Fibroblast of skin of back (primary cell): Measurements from ENCODE around the gene SPSB4.

ENCODE experiments used
- DNase-seq: peaks from one replicate; pipeline ENCODE4 v3.0.0-alpha.2; 2013

The SPSB4 gene

GRCh38 chr3:141076036-141076773 is 25.1 kb downstream of the SPSB4 start:
- peak; percentile 6 for DNase-seq

GRCh38 chr3:141076797-141077571 is 25.8 kb downstream of the SPSB4 start:
- peak; percentile 76 for DNase-seq

- no peak for DNase-seq
Measured at GRCh38 chr3:141077631-141078030, 26.5 kb downstream of the SPSB4 start.

- no peak for DNase-seq
Measured at GRCh38 chr3:141078200-141078599, 27.1 kb downstream of the SPSB4 start.

GRCh38 chr3:141080431-141080830 is 29.3 kb downstream of the SPSB4 start:
- DNase-seq: no peak

- no peak for DNase-seq
Measured at GRCh38 chr3:141081141-141081795, 30.1 kb downstream of the SPSB4 start.

GRCh38 chr3:141082064-141082463 is 30.9 kb downstream of the SPSB4 start:
- no peak for DNase-seq

GRCh38 chr3:141083226-141083625 is 32.1 kb downstream of the SPSB4 start:
- no peak for DNase-seq

GRCh38 chr3:141083836-141084649 is 32.9 kb downstream of the SPSB4 start:
- DNase-seq: peak; percentile 13

GRCh38 chr3:141085343-141086070 is 34.4 kb downstream of the SPSB4 start:
- DNase-seq: peak; percentile 5

GRCh38 chr3:141086188-141086587 is 35.0 kb downstream of the SPSB4 start:
- DNase-seq: no peak

GRCh38 chr3:141087076-141087777 is 36.1 kb downstream of the SPSB4 start:
- DNase-seq: no peak

- no peak for DNase-seq
Measured at GRCh38 chr3:141087778-141088130, 36.6 kb downstream of the SPSB4 start.

- DNase-seq: no peak
Measured at GRCh38 chr3:141089339-141090152, 38.4 kb downstream of the SPSB4 start.

GRCh38 chr3:141091426-141091825 is 40.3 kb downstream of the SPSB4 start:
- DNase-seq: no peak

- no peak for DNase-seq
Measured at GRCh38 chr3:141092663-141093062, 41.5 kb downstream of the SPSB4 start.

GRCh38 chr3:141093397-141093796 is 42.2 kb downstream of the SPSB4 start:
- DNase-seq: no peak

GRCh38 chr3:141093971-141094684 is 43.0 kb downstream of the SPSB4 start:
- DNase-seq: no peak

GRCh38 chr3:141094790-141095545 is 43.8 kb downstream of the SPSB4 start:
- DNase-seq: peak; percentile 49
